ENCODE results near the gene KXD1. TPM values are rescaled to one million over a fixed set of nuclear protein-coding genes. Genes with fewer than 3 reads are reported as not detected.

The KXD1 gene
- total RNA-seq, 1 donor from 2014 or later: 128 TPM

DNA sequence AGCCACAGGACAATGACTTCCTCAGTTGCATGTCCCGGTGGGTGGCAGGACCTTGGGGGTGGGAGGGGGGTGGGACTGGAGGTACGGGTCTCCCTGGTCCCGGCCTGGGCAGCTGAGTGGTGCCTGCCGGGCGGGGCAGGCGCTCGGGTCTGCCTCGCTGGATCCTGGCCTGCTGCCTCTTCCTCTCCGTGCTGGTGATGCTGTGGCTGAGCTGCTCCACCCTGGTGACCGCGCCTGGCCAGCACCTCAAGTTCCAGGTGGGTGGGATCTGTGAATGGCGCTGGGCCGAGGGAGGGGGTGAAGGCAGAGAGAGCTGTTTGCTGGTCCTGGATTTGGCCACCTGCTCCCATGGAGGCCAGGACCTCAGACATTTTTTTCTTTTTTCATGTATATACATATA is 60.6 kb downstream of the KXD1 start:
- TF ChIP-seq, protein P1, sequence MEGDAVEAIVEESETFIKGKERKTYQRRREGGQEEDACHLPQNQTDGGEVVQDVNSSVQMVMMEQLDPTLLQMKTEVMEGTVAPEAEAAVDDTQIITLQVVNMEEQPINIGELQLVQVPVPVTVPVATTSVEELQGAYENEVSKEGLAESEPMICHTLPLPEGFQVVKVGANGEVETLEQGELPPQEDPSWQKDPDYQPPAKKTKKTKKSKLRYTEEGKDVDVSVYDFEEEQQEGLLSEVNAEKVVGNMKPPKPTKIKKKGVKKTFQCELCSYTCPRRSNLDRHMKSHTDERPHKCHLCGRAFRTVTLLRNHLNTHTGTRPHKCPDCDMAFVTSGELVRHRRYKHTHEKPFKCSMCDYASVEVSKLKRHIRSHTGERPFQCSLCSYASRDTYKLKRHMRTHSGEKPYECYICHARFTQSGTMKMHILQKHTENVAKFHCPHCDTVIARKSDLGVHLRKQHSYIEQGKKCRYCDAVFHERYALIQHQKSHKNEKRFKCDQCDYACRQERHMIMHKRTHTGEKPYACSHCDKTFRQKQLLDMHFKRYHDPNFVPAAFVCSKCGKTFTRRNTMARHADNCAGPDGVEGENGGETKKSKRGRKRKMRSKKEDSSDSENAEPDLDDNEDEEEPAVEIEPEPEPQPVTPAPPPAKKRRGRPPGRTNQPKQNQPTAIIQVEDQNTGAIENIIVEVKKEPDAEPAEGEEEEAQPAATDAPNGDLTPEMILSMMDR (conservative IDR thresholded peaks at IDR 0.05; ENCODE audit: low read depth, low read length): no peak
- no peak overlapping the region for H3K4me3 ChIP-seq (ENCODE audit: low read depth, low read length)
- no peak for DNase-seq (ENCODE audit: low read depth)

Other genes starting within 250 kb of the KXD1 start
- 490 and 620 TPM in 2 replicates for gene LSM4, start 234.8 kb upstream of the KXD1 start, total RNA-seq
- gene PGPEP1, start 217.3 kb upstream of the KXD1 start, total RNA-seq: 5.4 and 7.5 TPM in 2 replicates
- gene GDF15, start 171.7 kb upstream of the KXD1 start, total RNA-seq: 76.3 and 262 TPM in 2 replicates
- 0.06 TPM in 1 of 2 replicates, not detected in the other for gene LRRC25, start 160.2 kb upstream of the KXD1 start, total RNA-seq
- 119 and 171 TPM in 2 replicates for gene SSBP4, start 138.5 kb upstream of the KXD1 start, total RNA-seq
- gene ISYNA1, start 119.7 kb upstream of the KXD1 start, total RNA-seq: 88.7 and 115 TPM in 2 replicates
- gene ELL, start 35.8 kb upstream of the KXD1 start, total RNA-seq: 7.6 and 10.9 TPM in 2 replicates
- gene FKBP8, start 14.3 kb upstream of the KXD1 start, total RNA-seq: 223 and 315 TPM in 2 replicates
- gene UBA52, start 14.0 kb downstream of the KXD1 start, total RNA-seq: 1,133 and 1,698 TPM in 2 replicates
- gene REX1BD, start 30.9 kb downstream of the KXD1 start, total RNA-seq: 141 and 167 TPM in 2 replicates
- gene CRLF1, start 48.9 kb downstream of the KXD1 start, total RNA-seq: 0.58 TPM in 1 of 2 replicates, not detected in the other
- gene TMEM59L, start 55.0 kb downstream of the KXD1 start, total RNA-seq: 0.23 TPM in 1 of 2 replicates, not detected in the other
- 5.1 and 16.5 TPM in 2 replicates for gene KLHL26, start 79.2 kb downstream of the KXD1 start, total RNA-seq
- 1.3 and 3.0 TPM in 2 replicates for gene CRTC1, start 125.8 kb downstream of the KXD1 start, total RNA-seq
- gene COMP, start 233.4 kb downstream of the KXD1 start, total RNA-seq: not detected in 2 replicates